Measurements from ENCODE around the gene ARHGEF25.
"Not testable (repeated sequence)": the region's sequence is repeated elsewhere in the genome, so short reads cannot be mapped to it uniquely, and the experiment has no call there.

Gene ARHGEF25

GRCh38 chr12:57631566-57632072 lies 20.4 kb downstream of the ARHGEF25 start:
- Histone ChIP-seq H3K4me3 (ENCODE audit: insufficient read depth, low read length, poor library complexity, severe bottlenecking) (no peak overlapping the region), H3K9me2 (replicated peaks; ENCODE audit: insufficient read depth, low read length) (no peaks in the 10 kb centered on the region), H3K27me3 (ENCODE audit: low read length) (no peaks in the 10 kb centered on the region), H3F3A (ENCODE audit: insufficient read depth) (no peaks in the 10 kb centered on the region), H3K36me3 (ENCODE audit: low read length) (no peaks in the 10 kb centered on the region), H4K20me1 (ENCODE audit: low read depth, low read length) (no peaks in the 10 kb centered on the region), H3K4me2 (ENCODE audit: low read depth, low read length, poor library complexity, severe bottlenecking) (no peak overlapping the region), H2AFZ (ENCODE audit: low read depth, low read length, severe bottlenecking) (no peak overlapping the region), H3K79me2 (ENCODE audit: insufficient read depth, low read length) (no peaks in the 10 kb centered on the region), H3K9me3 (ENCODE audit: insufficient read depth, low read length) (no peaks in the 10 kb centered on the region), H3K9ac (ENCODE audit: low read length) (no peak overlapping the region), H3K27ac (ENCODE audit: low read depth, low read length) (no peak overlapping the region)
- TF ChIP-seq EZH2phosphoT487 (conservative IDR thresholded peaks at IDR 0.05; ENCODE audit: low read length), result no peak
- TF ChIP-seq, protein P1, sequence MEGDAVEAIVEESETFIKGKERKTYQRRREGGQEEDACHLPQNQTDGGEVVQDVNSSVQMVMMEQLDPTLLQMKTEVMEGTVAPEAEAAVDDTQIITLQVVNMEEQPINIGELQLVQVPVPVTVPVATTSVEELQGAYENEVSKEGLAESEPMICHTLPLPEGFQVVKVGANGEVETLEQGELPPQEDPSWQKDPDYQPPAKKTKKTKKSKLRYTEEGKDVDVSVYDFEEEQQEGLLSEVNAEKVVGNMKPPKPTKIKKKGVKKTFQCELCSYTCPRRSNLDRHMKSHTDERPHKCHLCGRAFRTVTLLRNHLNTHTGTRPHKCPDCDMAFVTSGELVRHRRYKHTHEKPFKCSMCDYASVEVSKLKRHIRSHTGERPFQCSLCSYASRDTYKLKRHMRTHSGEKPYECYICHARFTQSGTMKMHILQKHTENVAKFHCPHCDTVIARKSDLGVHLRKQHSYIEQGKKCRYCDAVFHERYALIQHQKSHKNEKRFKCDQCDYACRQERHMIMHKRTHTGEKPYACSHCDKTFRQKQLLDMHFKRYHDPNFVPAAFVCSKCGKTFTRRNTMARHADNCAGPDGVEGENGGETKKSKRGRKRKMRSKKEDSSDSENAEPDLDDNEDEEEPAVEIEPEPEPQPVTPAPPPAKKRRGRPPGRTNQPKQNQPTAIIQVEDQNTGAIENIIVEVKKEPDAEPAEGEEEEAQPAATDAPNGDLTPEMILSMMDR (IDR thresholded peaks at IDR 0.05; ENCODE audit: insufficient read depth, low read length, poor library complexity, severe bottlenecking), result no peak

- no peaks in the 10 kb centered on the region for H3K36me3 ChIP-seq (ENCODE audit: low read length)
- no peaks in the 10 kb centered on the region for H3K9me3 ChIP-seq (ENCODE audit: insufficient read depth, low read length)
- peak overlapping the region; percentile 71 for H3K9ac ChIP-seq (ENCODE audit: low read length)
- H4K20me1 ChIP-seq (ENCODE audit: low read depth, low read length), result no peaks in the 10 kb centered on the region
- no peaks in the 10 kb centered on the region for H3K9me2 ChIP-seq (replicated peaks; ENCODE audit: insufficient read depth, low read length)
- H3K79me2 ChIP-seq (ENCODE audit: insufficient read depth, low read length), result no peaks in the 10 kb centered on the region
- peak overlapping the region; percentile 61 for H3K4me3 ChIP-seq (ENCODE audit: insufficient read depth, low read length, poor library complexity, severe bottlenecking)
- no peak overlapping the region for H3K27ac ChIP-seq (ENCODE audit: low read depth, low read length)
- H3K4me2 ChIP-seq (ENCODE audit: low read depth, low read length, poor library complexity, severe bottlenecking), result peak overlapping the region; percentile 83
- H3K27me3 ChIP-seq (ENCODE audit: low read length), result no peaks in the 10 kb centered on the region
- TF ChIP-seq, protein P1 (IDR thresholded peaks at IDR 0.05; ENCODE audit: insufficient read depth, low read length, poor library complexity, severe bottlenecking), result no peak
- no peak for TF ChIP-seq EZH2phosphoT487 (conservative IDR thresholded peaks at IDR 0.05; ENCODE audit: low read length)
- no peaks in the 10 kb centered on the region for H3F3A ChIP-seq (ENCODE audit: insufficient read depth)
- H2AFZ ChIP-seq (ENCODE audit: low read depth, low read length, severe bottlenecking), result peak overlapping the region; percentile 96
Measured at GRCh38 chr12:57632073-57632957, 21.1 kb downstream of the ARHGEF25 start.

GRCh38 chr12:57632958-57633840 lies 22.0 kb downstream of the ARHGEF25 start, which contains the start of gene B4GALNT1:
TSS of gene B4GALNT1 (minus strand) at chr12:57633201. CDS start at chr12:57632132, 1,069 bp downstream.
- no peaks in the 10 kb centered on the region for H4K20me1 ChIP-seq (ENCODE audit: low read depth, low read length)
- no peaks in the 10 kb centered on the region for H3K79me2 ChIP-seq (ENCODE audit: insufficient read depth, low read length)
- H3F3A ChIP-seq (ENCODE audit: insufficient read depth), result no peaks in the 10 kb centered on the region
- H3K9me2 ChIP-seq (replicated peaks; ENCODE audit: insufficient read depth, low read length), result no peaks in the 10 kb centered on the region
- H3K4me2 ChIP-seq (ENCODE audit: low read depth, low read length, poor library complexity, severe bottlenecking), result peak within 1 kb of the TSS; percentile 83
- peak within 1 kb of the TSS; percentile 96 for H2AFZ ChIP-seq (ENCODE audit: low read depth, low read length, severe bottlenecking)
- H3K9ac ChIP-seq (ENCODE audit: low read length), result peak within 1 kb of the TSS; percentile 71
- peak within 1 kb of the TSS; percentile 61 for H3K4me3 ChIP-seq (ENCODE audit: insufficient read depth, low read length, poor library complexity, severe bottlenecking)
- no peaks in the 10 kb centered on the region for H3K36me3 ChIP-seq (ENCODE audit: low read length)
- no peaks in the 10 kb centered on the region for H3K9me3 ChIP-seq (ENCODE audit: insufficient read depth, low read length)
- no peak within 1 kb of the TSS for H3K27ac ChIP-seq (ENCODE audit: low read depth, low read length)
- H3K27me3 ChIP-seq (ENCODE audit: low read length), result no peaks in the 10 kb centered on the region
- no peak for TF ChIP-seq EZH2phosphoT487 (conservative IDR thresholded peaks at IDR 0.05; ENCODE audit: low read length)
- TF ChIP-seq, protein P1 (IDR thresholded peaks at IDR 0.05; ENCODE audit: insufficient read depth, low read length, poor library complexity, severe bottlenecking), result peak; percentile 86

GRCh38 chr12:57636731-57637130 lies 25.5 kb downstream of the ARHGEF25 start:
- H3K9ac ChIP-seq (ENCODE audit: low read length); H3K27me3 ChIP-seq (ENCODE audit: low read length); H3K36me3 ChIP-seq (ENCODE audit: low read length); H3K4me3 ChIP-seq (ENCODE audit: insufficient read depth, low read length, poor library complexity, severe bottlenecking); H3K9me2 ChIP-seq (replicated peaks; ENCODE audit: insufficient read depth, low read length); H3K79me2 ChIP-seq (ENCODE audit: insufficient read depth, low read length); H3K4me2 ChIP-seq (ENCODE audit: low read depth, low read length, poor library complexity, severe bottlenecking); H3K27ac ChIP-seq (ENCODE audit: low read depth, low read length); H3K9me3 ChIP-seq (ENCODE audit: insufficient read depth, low read length); H2AFZ ChIP-seq (ENCODE audit: low read depth, low read length, severe bottlenecking); H3F3A ChIP-seq (ENCODE audit: insufficient read depth); H4K20me1 ChIP-seq (ENCODE audit: low read depth, low read length): not testable (repeated sequence)
